Smooth muscle cell (in vitro differentiated cells): ENCODE results near the gene NCLN. TPM values are rescaled to one million over a fixed set of nuclear protein-coding genes. Genes with fewer than 3 reads are reported as not detected.
A peak's percentile ranks its signal among the peaks of the same experiment; 100 is the strongest.

ENCODE experiments used
- DNase-seq: peaks from one replicate; lab custom pipeline; 2025; ENCODE audit not compliant: unreplicated experiment; lab: John Stamatoyannopoulos, UW
- H2AFZ ChIP-seq: fragments of 200-600 bp; sonication (generic); 2 replicates; pipeline ENCODE4 v1.6.0; 2016; ENCODE audit warnings: antibody characterized with exemption, low read depth, mild to moderate bottlenecking
- H3F3A ChIP-seq: fragments of 200-600 bp; sonication (generic); 2 replicates; pipeline ENCODE4 v1.6.0; 2017; ENCODE audit warnings: antibody characterized with exemption, low read depth
- H3K27ac ChIP-seq: fragments of 200-600 bp; sonication (generic); 2 replicates; pipeline ENCODE4 v1.5.1; 2016; ENCODE audit warnings: low read depth, mild to moderate bottlenecking
- H3K27me3 ChIP-seq: fragments of 200-600 bp; sonication (generic); 2 replicates; pipeline ENCODE4 v1.6.1; 2016; ENCODE audit warnings: low read depth, mild to moderate bottlenecking
- H3K36me3 ChIP-seq: fragments of 200-600 bp; sonication (generic); 2 replicates; pipeline ENCODE4 v1.5.1; 2016; ENCODE audit warnings: low read depth
- H3K4me1 ChIP-seq: fragments of 200-600 bp; sonication (generic); 2 replicates; pipeline ENCODE4 v1.5.1; 2016; ENCODE audit warnings: low read depth
- H3K4me2 ChIP-seq: fragments of 200-600 bp; sonication (generic); 2 replicates; pipeline ENCODE4 v1.6.0; 2016; ENCODE audit warnings: mild to moderate bottlenecking
- H3K4me3 ChIP-seq: fragments of 200-600 bp; sonication (generic); 2 replicates; pipeline ENCODE4 v1.5.1; 2016; ENCODE audit warnings: mild to moderate bottlenecking
- H3K79me2 ChIP-seq: fragments of 200-600 bp; sonication (generic); 2 replicates; pipeline ENCODE4 v1.6.0; 2016; ENCODE audit warnings: low read depth, mild to moderate bottlenecking
- H3K9ac ChIP-seq: fragments of 200-600 bp; sonication (generic); 2 replicates; pipeline ENCODE4 v1.6.0; 2016; ENCODE audit warnings: low read depth
- H3K9me3 ChIP-seq: fragments of 200-600 bp; sonication (generic); replicated peaks from 2 replicates; pipeline ENCODE4 v1.5.1; 2016; ENCODE audit warnings: low read depth
- H4K20me1 ChIP-seq: fragments of 200-600 bp; sonication (generic); 2 replicates; pipeline ENCODE4 v1.6.0; 2016; ENCODE audit warnings: low read depth
- WGBS: methylation state at CpG from one replicate; pipeline ENCODE4 v1.1.7; 2016; ENCODE audit warnings: low lambda C conversion rate; 5-methylcytosine and 5-hydroxymethylcytosine counted together
- polyA plus RNA-seq: library from polyadenylated mRNA; unstranded; fragments of >200 nt; fragmentation: Nextera tagmentation; extraction: Ambion mirVana; gene quantifications from 2 replicates; pipeline ENCODE4 v1.2.1, GENCODE V29; 2016
- total RNA-seq: library from RNA; depleted of rRNA; stranded (reverse); fragments of >200 nt; gene quantifications from 2 replicates; pipeline ENCODE4 v1.2.3, GENCODE V29; 2014
- TF ChIP-seq, protein P1 (sequence below): fragments of 200-600 bp; sonication (generic); IDR thresholded peaks from 2 replicates; pipeline ENCODE4 v1.5.1; 2017; ENCODE audit warnings: borderline replicate concordance, mild to moderate bottlenecking, antibody characterized with exemption; ENCODE audit not compliant: insufficient read depth, poor library complexity, severe bottlenecking

NCLN gene
- total and polyA plus RNA-seq, 2 experiments from 2014 or later = 44.5 to 97.4 TPM

DNA sequence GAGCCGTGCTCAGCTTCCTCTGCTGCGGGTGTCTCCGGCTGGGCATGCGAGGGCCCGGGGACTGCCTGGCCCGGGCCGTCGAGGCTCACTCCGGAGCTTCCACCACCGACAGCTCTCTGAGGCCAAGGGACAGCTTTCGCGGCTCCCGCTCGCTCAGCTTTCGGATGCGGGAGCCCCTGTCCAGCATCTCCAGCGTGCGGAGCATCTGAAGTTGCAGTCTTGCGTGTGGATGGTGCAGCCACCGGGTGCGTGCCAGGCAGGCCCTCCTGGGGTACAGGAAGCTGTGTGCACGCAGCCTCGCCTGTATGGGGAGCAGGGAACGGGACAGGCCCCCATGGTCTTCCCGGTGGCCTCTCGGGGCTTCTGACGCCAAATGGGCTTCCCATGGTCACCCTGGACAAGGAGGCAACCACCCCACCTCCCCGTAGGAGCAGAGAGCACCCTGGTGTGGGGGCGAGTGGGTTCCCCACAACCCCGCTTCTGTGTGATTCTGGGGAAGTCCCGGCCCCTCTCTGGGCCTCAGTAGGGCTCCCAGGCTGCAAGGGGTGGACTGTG is 5.9 kb upstream of the NCLN start:
- Histone ChIP-seq H3K4me2 (no peak overlapping the region), H4K20me1 (no peaks in the 10 kb centered on the region), H3K9ac (no peak overlapping the region), H3K4me1 (no peaks in the 10 kb centered on the region), H3K9me3 (no peaks in the 10 kb centered on the region), H3K4me3 (no peak overlapping the region), H3K27ac (no peak overlapping the region), H3K36me3 (no peaks in the 10 kb centered on the region), H2AFZ (no peak overlapping the region), H3K79me2 (no peaks in the 10 kb centered on the region), H3F3A (no peaks in the 10 kb centered on the region), H3K27me3 (no peaks in the 10 kb centered on the region)
- 95% methylated on average over 31 of the region's 31 CpGs for WGBS
- TF ChIP-seq, protein P1, sequence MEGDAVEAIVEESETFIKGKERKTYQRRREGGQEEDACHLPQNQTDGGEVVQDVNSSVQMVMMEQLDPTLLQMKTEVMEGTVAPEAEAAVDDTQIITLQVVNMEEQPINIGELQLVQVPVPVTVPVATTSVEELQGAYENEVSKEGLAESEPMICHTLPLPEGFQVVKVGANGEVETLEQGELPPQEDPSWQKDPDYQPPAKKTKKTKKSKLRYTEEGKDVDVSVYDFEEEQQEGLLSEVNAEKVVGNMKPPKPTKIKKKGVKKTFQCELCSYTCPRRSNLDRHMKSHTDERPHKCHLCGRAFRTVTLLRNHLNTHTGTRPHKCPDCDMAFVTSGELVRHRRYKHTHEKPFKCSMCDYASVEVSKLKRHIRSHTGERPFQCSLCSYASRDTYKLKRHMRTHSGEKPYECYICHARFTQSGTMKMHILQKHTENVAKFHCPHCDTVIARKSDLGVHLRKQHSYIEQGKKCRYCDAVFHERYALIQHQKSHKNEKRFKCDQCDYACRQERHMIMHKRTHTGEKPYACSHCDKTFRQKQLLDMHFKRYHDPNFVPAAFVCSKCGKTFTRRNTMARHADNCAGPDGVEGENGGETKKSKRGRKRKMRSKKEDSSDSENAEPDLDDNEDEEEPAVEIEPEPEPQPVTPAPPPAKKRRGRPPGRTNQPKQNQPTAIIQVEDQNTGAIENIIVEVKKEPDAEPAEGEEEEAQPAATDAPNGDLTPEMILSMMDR = no peak
- DNase-seq = no peak

DNA sequence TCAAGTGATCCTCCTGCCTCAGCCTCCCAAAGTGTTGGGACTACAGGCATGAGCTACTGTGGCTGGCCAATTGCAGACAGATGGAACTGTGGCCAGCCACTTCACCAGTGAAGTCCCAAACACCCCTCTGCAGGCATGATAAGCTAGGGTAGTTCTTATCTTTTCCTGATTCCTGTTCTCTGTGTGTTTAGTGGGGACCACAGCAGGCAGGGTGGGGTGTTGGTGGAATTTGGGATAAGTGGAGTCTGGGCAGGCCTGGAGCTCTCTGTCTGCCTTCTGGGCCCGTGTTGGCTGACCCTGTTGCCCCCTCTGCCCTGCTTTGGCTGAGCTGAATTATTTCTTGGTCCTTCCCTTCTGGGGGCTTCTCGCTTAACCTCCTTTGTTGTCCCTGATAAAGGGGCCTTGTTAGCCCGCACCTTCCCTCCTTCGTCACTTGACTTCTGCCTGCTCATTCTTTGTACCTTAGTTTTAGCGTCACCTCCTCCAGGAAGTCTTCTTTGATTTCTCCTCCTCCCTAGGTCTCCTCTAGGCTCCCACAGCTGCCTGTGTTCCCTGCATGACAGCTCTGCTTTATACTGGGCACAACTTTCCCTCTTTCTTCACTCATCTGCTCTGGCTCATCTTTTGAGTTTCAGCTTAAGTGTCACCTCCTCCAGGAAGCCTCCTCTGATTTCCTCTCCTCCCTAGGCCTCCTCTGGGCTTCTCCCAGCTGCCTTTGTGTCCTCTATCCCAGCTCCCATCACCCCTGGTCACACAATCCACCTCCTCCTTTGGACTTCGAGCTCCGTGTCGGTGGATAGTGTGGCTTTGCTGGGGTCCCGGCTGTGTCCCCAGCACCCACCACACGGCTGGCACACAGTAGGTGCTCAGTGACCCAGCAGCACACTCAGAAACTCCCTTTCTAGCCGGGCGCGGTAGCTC is 1.7 kb upstream of the NCLN start:
- no peak for DNase-seq

DNA sequence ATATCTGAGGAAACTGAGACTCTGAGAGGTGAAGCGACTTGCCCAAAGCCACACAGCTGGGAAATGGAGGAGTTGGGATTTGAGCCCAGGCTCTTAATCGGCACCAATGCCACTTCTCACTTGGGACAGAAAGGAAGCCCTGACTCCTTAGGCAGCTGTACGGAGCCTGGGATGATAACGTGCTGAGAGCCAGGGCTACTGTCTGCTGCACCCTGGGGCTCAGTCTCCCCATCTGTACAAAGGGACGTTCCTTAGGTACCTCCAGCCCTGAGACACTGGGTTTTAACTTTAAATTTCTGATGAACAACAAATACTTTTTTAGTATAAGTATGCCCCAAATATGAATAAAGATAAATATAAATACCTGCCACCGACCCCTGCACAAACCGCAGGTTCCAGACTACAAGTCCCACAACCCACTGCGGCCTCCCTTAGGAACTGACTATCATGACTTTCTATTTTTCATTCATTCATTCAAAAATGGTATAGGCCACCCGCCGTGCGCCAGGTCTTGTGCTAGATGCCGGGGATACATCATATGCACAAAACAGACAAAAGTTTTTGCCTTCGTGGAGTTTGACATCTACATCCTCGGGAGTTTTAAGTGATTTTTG is 776 bp upstream of the NCLN start:
- H3K4me3 ChIP-seq = peak overlapping the region; percentile 88
- 20% methylated on average over 14 of the region's 14 CpGs for WGBS
- DNase-seq = peak; percentile 63
- H3K27ac ChIP-seq = no peak overlapping the region
- H3K9me3 ChIP-seq = no peaks in the 10 kb centered on the region
- H3K79me2 ChIP-seq = peaks cover 39% of the 10 kb centered on the region
- H3K9ac ChIP-seq = peak overlapping the region; percentile 57
- peak overlapping the region; percentile 93 for H2AFZ ChIP-seq
- H3K4me1 ChIP-seq = peaks cover 6% of the 10 kb centered on the region
- no peaks in the 10 kb centered on the region for H3K27me3 ChIP-seq
- H4K20me1 ChIP-seq = peaks cover 13% of the 10 kb centered on the region
- H3F3A ChIP-seq = no peaks in the 10 kb centered on the region
- TF ChIP-seq, protein P1 = no peak
- peak overlapping the region; percentile 92 for H3K4me2 ChIP-seq
- H3K36me3 ChIP-seq = no peaks in the 10 kb centered on the region

More for the DNA sequence above, 1.7 kb upstream of the NCLN start:
- no peaks in the 10 kb centered on the region for H3K36me3 ChIP-seq
- no peaks in the 10 kb centered on the region for H3K9me3 ChIP-seq
- TF ChIP-seq, protein P1 = no peak
- peak overlapping the region; percentile 93 for H2AFZ ChIP-seq
- 91% methylated on average over 13 of the region's 13 CpGs for WGBS
- H3K4me3 ChIP-seq = no peak overlapping the region
- peaks cover 6% of the 10 kb centered on the region for H3K4me1 ChIP-seq
- H3F3A ChIP-seq = no peaks in the 10 kb centered on the region
- no peak overlapping the region for H3K27ac ChIP-seq
- no peak overlapping the region for H3K9ac ChIP-seq
- no peak overlapping the region for H3K4me2 ChIP-seq
- H3K79me2 ChIP-seq = peaks cover 30% of the 10 kb centered on the region
- no peaks in the 10 kb centered on the region for H3K27me3 ChIP-seq
- peaks cover 5% of the 10 kb centered on the region for H4K20me1 ChIP-seq
